HG02840 (cell line): ENCODE data around the gene ZNF263.
A peak's percentile ranks its signal among the peaks of the same experiment; 100 is the strongest.

Experiments
- ATAC-seq: cut with Tn5 transposase; IDR thresholded peaks from one replicate; pipeline ENCODE4 v1.9.1; 2021; ENCODE audit warnings: mild to moderate bottlenecking, moderate library complexity, moderate number of reproducible peaks; ENCODE audit not compliant: unreplicated experiment, low FRiP score

The ZNF263 gene

GRCh38 chr16:3282730-3283542 is at the start of gene ZNF263:
TSS of gene ZNF263 (plus strand) at chr16:3283491. CDS start at chr16:3283819, 328 bp downstream.
- ATAC-seq, result peak; percentile 85

GRCh38 chr16:3234543-3234856 is 48.8 kb upstream of the ZNF263 start:
- no peak for ATAC-seq

- ATAC-seq, result peak; percentile 90
These were observed 48.3 kb upstream of the ZNF263 start, which contains the start of gene ZNF200 for GRCh38 chr16:3234857-3235561. TSS of gene ZNF200 (minus strand) at chr16:3235158. CDS start at chr16:3233755, 1,403 bp downstream.

GRCh38 chr16:3235856-3236669 is 47.2 kb upstream of the ZNF263 start:
- no peak for ATAC-seq

- ATAC-seq, result no peak
These were observed 41.5 kb upstream of the ZNF263 start for GRCh38 chr16:3241761-3242160.

GRCh38 chr16:3242709-3243108 is 40.6 kb upstream of the ZNF263 start:
- ATAC-seq, result no peak

- ATAC-seq, result no peak
These were observed 39.4 kb upstream of the ZNF263 start for GRCh38 chr16:3243882-3244281.

GRCh38 chr16:3246002-3246401 is 37.3 kb upstream of the ZNF263 start:
- no peak for ATAC-seq

- no peak for ATAC-seq
These were observed 36.4 kb upstream of the ZNF263 start for GRCh38 chr16:3246876-3247275.

- ATAC-seq, result no peak
These were observed 34.7 kb upstream of the ZNF263 start for GRCh38 chr16:3248596-3248995.

GRCh38 chr16:3249020-3249419 is 34.3 kb upstream of the ZNF263 start:
- no peak for ATAC-seq

GRCh38 chr16:3249451-3249850 is 33.8 kb upstream of the ZNF263 start:
- no peak for ATAC-seq

- ATAC-seq, result no peak
These were observed 30.3 kb upstream of the ZNF263 start for GRCh38 chr16:3252967-3253366.

GRCh38 chr16:3254309-3254708 is 29.0 kb upstream of the ZNF263 start:
- ATAC-seq, result no peak

GRCh38 chr16:3256146-3256865 is 27.0 kb upstream of the ZNF263 start, which contains the start of gene MEFV:
TSS of gene MEFV (minus strand) at chr16:3256633. CDS start at chr16:3256587, 46 bp downstream.
- no peak for ATAC-seq

- no peak for ATAC-seq
These were observed 26.3 kb upstream of the ZNF263 start for GRCh38 chr16:3256866-3257465.

GRCh38 chr16:3259836-3260235 is 23.5 kb upstream of the ZNF263 start:
- ATAC-seq, result no peak

GRCh38 chr16:3262517-3262916 is 20.8 kb upstream of the ZNF263 start:
- ATAC-seq, result no peak

- peak; percentile 76 for ATAC-seq
These were observed 18.9 kb upstream of the ZNF263 start for GRCh38 chr16:3264137-3265036.
